GM06990 (cell line): ENCODE measurements around the gene DNAH9.

ENCODE experiments used
- DNase-seq: peaks from one replicate; pipeline ENCODE4 v3.0.0-alpha.2; 2011; ENCODE audit not compliant: insufficient read length; ENCODE audit errors: extremely low read depth
- H3K27me3 ChIP-seq: replicated peaks from 2 replicates; pipeline ENCODE4 v1.6.0; 2011; ENCODE audit warnings: low read length; ENCODE audit not compliant: control insufficient read depth, insufficient read depth
- H3K36me3 ChIP-seq: 2 replicates; pipeline ENCODE4 v1.5.1; 2011; ENCODE audit warnings: low read length; ENCODE audit not compliant: control insufficient read depth, insufficient read depth
- H3K4me3 ChIP-seq: replicated peaks from 2 replicates; pipeline ENCODE4 v1.5.1; 2011; ENCODE audit warnings: low read depth, mild to moderate bottlenecking, control low read depth, low read length
- TF ChIP-seq, protein P1 (sequence below): IDR thresholded peaks from 2 replicates; pipeline ENCODE4 v1.5.1; 2011; ENCODE audit warnings: low read length, control low read depth, mild to moderate bottlenecking, inconsistent platforms; ENCODE audit not compliant: insufficient read depth, poor library complexity, severe bottlenecking

Gene DNAH9

DNA sequence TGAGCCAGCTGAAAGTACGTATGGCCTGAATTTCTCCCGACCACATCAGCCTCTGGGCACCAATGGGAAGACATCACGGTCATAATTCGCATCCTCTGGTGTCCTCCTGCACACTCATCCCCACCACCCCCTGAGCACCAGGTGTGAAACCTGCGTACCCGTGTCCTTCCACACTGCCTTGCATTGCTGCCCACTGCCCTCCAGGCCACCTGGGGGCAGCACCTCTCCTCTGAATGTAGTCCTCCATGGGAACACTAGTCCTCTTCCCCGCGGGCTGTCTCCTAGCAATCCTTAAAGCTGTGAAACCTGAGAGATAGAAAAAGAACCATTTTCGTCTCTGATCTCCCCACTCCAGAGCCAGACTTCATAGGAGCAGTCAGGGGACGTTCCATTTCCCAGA is 273.5 kb downstream of the DNAH9 start:
- TF ChIP-seq, protein P1, sequence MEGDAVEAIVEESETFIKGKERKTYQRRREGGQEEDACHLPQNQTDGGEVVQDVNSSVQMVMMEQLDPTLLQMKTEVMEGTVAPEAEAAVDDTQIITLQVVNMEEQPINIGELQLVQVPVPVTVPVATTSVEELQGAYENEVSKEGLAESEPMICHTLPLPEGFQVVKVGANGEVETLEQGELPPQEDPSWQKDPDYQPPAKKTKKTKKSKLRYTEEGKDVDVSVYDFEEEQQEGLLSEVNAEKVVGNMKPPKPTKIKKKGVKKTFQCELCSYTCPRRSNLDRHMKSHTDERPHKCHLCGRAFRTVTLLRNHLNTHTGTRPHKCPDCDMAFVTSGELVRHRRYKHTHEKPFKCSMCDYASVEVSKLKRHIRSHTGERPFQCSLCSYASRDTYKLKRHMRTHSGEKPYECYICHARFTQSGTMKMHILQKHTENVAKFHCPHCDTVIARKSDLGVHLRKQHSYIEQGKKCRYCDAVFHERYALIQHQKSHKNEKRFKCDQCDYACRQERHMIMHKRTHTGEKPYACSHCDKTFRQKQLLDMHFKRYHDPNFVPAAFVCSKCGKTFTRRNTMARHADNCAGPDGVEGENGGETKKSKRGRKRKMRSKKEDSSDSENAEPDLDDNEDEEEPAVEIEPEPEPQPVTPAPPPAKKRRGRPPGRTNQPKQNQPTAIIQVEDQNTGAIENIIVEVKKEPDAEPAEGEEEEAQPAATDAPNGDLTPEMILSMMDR: no peak
- no peak for DNase-seq

DNA sequence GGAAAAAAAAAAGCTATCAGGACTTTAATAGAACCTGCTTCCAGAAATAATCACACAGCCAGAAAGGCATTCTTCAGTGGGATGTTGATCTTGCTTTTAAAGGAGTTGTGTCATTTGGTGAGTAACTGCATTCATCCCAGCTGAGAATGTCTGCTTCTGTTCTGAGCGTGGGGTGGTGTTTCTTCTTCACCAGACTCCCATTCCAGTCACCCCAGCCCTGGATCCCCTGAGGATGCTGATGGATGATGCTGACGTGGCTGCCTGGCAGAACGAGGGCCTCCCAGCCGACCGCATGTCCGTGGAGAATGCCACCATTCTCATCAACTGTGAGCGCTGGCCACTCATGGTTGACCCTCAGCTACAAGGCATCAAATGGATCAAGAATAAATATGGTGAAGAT is 276.5 kb downstream of the DNAH9 start:
- no peaks in the 10 kb centered on the region for H3K27me3 ChIP-seq
- no peaks in the 10 kb centered on the region for H3K36me3 ChIP-seq
- DNase-seq: no peak
- TF ChIP-seq, protein P1: no peak
- no peak overlapping the region for H3K4me3 ChIP-seq

More for the DNA sequence above, 273.5 kb downstream of the DNAH9 start:
- Histone ChIP-seq H3K36me3 (no peaks in the 10 kb centered on the region), H3K27me3 (no peaks in the 10 kb centered on the region), H3K4me3 (no peak overlapping the region)

DNA sequence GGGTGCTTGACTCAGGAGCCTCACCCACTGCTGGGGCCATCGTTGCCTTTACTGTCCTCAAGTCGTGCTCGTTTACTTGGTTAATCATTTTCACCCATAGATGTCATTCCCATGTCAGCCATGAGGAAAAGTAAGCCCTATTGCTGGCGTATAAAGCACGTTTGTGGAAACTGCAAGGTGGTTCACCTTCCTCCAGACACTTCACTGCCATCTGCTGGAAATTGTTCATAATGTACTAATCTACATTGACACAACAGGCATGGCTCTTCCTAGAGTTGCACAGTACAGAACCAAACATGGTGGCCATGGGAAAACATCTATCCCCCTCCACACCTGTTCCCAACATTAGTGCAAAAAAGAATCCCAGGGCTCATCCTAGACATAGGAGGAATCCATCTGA is 282.4 kb downstream of the DNAH9 start:
- no peaks in the 10 kb centered on the region for H3K36me3 ChIP-seq
- no peak for DNase-seq
- H3K27me3 ChIP-seq: no peaks in the 10 kb centered on the region
- H3K4me3 ChIP-seq: no peak overlapping the region
- TF ChIP-seq, protein P1: no peak

DNA sequence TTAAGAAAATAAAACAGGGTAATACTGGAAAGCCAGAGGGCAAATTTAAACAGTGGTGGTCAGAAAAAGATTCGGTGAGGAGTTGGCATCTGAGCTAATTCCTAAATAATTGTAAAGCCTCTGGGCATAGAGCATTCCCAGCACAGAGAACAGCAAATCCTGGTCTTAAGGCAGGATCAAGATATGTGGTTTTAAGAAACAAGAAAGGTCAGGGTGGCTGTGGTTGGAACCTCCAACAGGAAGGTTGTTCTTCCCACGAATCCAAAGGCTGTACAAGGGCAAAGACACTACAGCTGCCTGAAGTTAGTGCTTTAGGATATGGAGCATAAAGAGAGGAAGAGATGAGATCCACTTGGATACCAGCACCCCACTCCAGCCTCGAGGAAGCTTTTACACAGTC is 284.4 kb downstream of the DNAH9 start:
- no peak for DNase-seq
- Histone ChIP-seq H3K4me3 (no peak overlapping the region), H3K27me3 (no peaks in the 10 kb centered on the region), H3K36me3 (no peaks in the 10 kb centered on the region)
- TF ChIP-seq, protein P1: no peak

DNA sequence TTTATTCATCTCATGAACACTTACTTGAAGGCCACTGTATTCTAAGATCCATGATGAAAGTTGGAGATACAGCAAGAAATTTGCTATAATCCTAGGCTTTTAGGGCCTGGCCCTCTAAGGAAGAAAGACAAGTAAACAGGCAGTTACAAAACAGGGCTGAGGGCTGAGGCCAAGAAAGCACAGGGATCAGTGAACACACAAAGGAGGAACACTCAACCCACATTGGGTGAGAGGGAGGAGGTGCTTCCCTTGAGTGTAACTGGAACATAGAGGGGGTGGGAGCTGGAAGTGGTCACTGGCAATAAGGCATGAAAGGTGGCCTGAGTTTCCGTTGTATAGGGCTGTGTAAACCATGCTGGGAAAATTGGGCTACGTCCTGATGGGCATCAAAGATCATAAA is 286.8 kb downstream of the DNAH9 start:
- Histone ChIP-seq H3K4me3 (no peak overlapping the region), H3K36me3 (no peaks in the 10 kb centered on the region), H3K27me3 (no peaks in the 10 kb centered on the region)
- TF ChIP-seq, protein P1: no peak
- no peak for DNase-seq

DNA sequence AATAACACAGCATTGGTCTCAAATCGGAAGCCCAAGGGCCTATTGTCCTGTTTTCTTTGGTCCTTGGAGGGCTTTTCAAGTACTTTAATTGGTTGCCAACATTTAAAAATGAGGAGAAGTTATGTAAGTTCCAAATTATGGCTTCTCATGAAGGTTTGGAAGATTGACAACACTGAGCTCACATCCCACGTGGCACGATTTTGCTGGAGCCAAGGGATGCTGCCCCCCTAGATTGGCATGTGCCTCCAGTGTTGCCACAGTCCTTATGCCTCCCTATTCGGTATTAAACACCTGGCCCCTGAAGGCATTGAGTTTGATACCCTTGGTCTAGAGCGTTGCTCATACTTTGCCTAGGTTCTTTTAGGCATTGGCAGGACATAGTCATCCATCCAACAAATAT is 291.0 kb downstream of the DNAH9 start:
- Histone ChIP-seq H3K4me3 (no peak overlapping the region), H3K27me3 (no peaks in the 10 kb centered on the region), H3K36me3 (no peaks in the 10 kb centered on the region)
- no peak for DNase-seq
- TF ChIP-seq, protein P1: no peak
